ENCODE data around the gene SGTA.

GRCh38 chr19:2768365-2769132 lies 14.5 kb downstream of the SGTA start:
- TF ChIP-seq, protein P1, sequence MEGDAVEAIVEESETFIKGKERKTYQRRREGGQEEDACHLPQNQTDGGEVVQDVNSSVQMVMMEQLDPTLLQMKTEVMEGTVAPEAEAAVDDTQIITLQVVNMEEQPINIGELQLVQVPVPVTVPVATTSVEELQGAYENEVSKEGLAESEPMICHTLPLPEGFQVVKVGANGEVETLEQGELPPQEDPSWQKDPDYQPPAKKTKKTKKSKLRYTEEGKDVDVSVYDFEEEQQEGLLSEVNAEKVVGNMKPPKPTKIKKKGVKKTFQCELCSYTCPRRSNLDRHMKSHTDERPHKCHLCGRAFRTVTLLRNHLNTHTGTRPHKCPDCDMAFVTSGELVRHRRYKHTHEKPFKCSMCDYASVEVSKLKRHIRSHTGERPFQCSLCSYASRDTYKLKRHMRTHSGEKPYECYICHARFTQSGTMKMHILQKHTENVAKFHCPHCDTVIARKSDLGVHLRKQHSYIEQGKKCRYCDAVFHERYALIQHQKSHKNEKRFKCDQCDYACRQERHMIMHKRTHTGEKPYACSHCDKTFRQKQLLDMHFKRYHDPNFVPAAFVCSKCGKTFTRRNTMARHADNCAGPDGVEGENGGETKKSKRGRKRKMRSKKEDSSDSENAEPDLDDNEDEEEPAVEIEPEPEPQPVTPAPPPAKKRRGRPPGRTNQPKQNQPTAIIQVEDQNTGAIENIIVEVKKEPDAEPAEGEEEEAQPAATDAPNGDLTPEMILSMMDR (IDR thresholded peaks at IDR 0.05): no peak
- no peak for TF ChIP-seq ZFX (IDR thresholded peaks at IDR 0.05; ENCODE audit: borderline replicate concordance)
